ENCODE results near the gene MAP3K9. TPM values are rescaled to one million over a fixed set of nuclear protein-coding genes. Genes with fewer than 3 reads are reported as not detected.

MAP3K9 gene
- total RNA-seq, 1 donor from 2014 or later, result 8.6 TPM

DNA sequence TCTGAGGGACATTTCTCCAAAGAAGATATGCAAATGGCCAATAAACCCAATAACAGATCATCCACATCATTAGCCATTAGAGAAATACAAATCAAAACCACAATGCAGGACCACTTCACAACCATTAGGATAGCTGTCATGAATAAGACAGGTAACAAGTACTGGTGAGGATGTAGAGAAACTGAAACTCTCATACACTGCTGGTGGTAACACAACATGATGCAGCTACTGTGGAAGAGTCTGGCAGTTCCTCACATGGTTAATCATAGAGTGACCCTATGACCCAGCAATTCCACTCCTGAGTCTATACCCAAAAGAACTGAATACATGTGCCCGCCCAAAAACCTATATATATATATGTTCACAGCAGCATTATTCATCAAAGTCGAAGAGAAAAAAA is 128.6 kb downstream of the MAP3K9 start:
- TF ChIP-seq, protein P1, sequence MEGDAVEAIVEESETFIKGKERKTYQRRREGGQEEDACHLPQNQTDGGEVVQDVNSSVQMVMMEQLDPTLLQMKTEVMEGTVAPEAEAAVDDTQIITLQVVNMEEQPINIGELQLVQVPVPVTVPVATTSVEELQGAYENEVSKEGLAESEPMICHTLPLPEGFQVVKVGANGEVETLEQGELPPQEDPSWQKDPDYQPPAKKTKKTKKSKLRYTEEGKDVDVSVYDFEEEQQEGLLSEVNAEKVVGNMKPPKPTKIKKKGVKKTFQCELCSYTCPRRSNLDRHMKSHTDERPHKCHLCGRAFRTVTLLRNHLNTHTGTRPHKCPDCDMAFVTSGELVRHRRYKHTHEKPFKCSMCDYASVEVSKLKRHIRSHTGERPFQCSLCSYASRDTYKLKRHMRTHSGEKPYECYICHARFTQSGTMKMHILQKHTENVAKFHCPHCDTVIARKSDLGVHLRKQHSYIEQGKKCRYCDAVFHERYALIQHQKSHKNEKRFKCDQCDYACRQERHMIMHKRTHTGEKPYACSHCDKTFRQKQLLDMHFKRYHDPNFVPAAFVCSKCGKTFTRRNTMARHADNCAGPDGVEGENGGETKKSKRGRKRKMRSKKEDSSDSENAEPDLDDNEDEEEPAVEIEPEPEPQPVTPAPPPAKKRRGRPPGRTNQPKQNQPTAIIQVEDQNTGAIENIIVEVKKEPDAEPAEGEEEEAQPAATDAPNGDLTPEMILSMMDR (IDR thresholded peaks at IDR 0.05; ENCODE audit: unreplicated experiment), result no peak
- no peak for DNase-seq (ENCODE audit: low spot score)
- H3K27me3 Mint-ChIP-seq (ENCODE audit: unreplicated experiment), result peaks cover 1% of the 10 kb centered on the region
- H3K9me3 Mint-ChIP-seq (ENCODE audit: unreplicated experiment), result no peaks in the 10 kb centered on the region
- peaks cover 7% of the 10 kb centered on the region for H3K4me1 Mint-ChIP-seq (ENCODE audit: unreplicated experiment)
- no peak overlapping the region for H3K4me3 Mint-ChIP-seq (ENCODE audit: unreplicated experiment)
- H3K36me3 Mint-ChIP-seq (ENCODE audit: low read depth, unreplicated experiment), result peaks cover 2% of the 10 kb centered on the region
- no peak overlapping the region for H3K27ac Mint-ChIP-seq (ENCODE audit: unreplicated experiment)

DNA sequence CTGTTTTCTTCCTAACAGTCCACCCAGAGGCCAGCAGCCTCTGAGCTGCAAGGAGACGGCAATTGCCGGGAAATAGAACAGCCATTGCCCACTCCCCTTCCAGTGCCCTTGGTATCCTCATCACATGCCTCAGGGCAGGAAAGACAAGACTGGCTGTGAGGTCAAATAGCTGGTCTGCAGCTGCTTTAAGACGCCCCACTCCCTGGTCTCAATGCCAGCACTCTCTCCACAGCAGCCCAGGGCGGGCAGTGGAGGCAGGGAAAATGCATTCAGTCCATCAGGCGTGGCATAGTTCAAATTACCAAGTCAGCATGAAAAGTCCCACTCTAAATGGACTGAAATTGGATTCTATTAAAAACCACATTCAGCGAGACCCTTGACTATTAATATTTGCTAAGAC is 132.0 kb downstream of the MAP3K9 start:
- Mint-ChIP-seq H3K27ac (ENCODE audit: unreplicated experiment) (no peak overlapping the region), H3K9me3 (ENCODE audit: unreplicated experiment) (no peaks in the 10 kb centered on the region), H3K4me3 (ENCODE audit: unreplicated experiment) (no peak overlapping the region), H3K36me3 (ENCODE audit: low read depth, unreplicated experiment) (peaks cover 18% of the 10 kb centered on the region), H3K4me1 (ENCODE audit: unreplicated experiment) (peaks cover 11% of the 10 kb centered on the region), H3K27me3 (ENCODE audit: unreplicated experiment) (no peaks in the 10 kb centered on the region)
- DNase-seq (ENCODE audit: low spot score), result no peak
- TF ChIP-seq, protein P1 (IDR thresholded peaks at IDR 0.05; ENCODE audit: unreplicated experiment), result no peak

Other genes starting within 250 kb of the MAP3K9 start
- 48.4 TPM for gene MED6, start 208.9 kb downstream of the MAP3K9 start, total RNA-seq (ENCODE audit: unreplicated experiment)
- gene TTC9, start 167.6 kb downstream of the MAP3K9 start, total RNA-seq (ENCODE audit: unreplicated experiment), result 16.9 TPM
- gene PCNX1, start 97.9 kb upstream of the MAP3K9 start, total RNA-seq (ENCODE audit: unreplicated experiment), result 68.8 TPM

All from endothelial cell (in vitro differentiated cells).